Measurements from ENCODE around the gene CDC37L1.

The CDC37L1 gene

GRCh38 chr9:4669890-4670289 lies 9.5 kb upstream of the CDC37L1 start:
- no peak for DNase-seq

GRCh38 chr9:4670591-4670990 lies 8.8 kb upstream of the CDC37L1 start:
- no peak for DNase-seq

DNA sequence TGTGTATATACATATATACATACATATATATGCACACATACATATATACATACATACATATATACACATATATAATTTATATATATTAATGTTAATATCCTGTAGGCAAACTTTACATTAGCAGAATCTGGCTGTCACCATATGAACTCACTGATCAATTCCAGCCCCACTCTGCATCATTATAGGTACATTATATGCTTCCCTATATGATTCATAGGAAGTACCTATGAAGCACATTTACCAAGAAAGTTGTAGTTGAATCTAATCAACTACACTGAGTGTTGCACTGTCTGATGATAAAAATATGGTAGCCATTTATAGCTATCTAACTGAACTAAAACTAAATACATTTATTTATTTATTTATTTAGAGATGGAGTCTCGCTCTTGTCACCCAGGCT lies 7.6 kb upstream of the CDC37L1 start:
- DNase-seq: no peak

- DNase-seq: no peak
Measured at GRCh38 chr9:4674783-4675182, 4.6 kb upstream of the CDC37L1 start.

DNA sequence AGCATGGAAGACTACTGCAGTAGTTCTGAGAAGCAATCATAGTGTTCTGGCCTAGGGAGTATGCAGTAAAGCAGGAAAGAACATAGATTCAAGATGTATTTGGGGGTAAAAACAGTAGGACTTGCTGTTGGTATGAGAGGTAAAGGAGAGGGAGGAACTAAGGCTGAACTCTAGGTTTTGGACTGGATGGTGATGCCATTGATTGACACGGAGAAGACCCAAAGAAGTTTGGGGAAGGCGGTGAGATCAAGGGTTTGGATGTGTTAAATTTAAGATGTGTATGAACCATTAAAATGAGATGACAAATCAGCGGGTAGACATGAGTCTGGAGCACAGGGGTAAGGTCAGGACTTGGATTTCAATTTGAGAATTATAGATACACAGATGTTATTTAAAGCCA lies 2.0 kb upstream of the CDC37L1 start:
- DNase-seq: no peak

DNA sequence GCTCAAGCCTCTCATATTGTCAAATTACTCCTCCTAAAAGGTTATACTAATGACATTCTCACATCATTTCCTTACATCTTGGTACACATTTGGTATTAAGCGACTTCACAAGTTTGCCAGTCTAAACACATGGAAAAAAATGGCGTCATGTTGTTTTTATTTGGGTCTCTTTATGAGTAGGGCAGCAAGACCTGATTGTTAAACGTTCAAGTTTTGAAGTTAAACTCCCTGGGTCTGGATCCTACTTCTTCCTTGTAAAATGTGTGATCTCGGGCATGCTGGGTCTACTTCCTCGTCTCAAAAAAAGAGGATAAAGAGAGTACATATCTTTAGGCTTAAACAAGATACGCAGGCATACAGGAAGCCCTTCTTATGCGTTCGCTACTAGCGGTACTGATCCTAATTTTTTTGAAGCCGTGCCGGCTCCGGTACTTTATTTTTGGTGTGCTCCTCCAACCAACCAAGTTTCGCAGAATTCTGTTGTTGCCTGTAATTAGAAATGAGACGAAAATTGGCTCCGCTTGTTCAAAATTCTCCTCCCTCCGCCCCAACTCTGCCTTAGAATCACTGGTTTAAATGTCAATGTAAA lies 596 bp upstream of the CDC37L1 start:
- DNase-seq: no peak

DNA sequence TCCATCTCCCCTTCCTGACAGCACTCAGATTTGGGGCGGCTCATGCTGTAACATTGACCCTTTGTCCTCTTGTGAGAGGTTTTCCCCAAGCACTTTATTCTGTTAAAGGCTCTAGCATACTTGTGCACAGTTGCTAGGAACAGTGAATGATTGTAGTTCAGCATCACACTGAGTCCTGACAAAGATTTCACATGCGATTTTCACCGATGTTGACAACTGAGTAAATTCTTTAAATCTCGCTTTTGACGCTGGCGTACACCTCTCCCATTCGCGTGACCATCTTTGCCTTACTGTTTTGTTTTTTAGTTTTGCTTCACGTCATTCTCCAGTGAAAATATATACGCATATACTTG lies 780 bp downstream of the CDC37L1 start:
- no peak for DNase-seq

GRCh38 chr9:4680750-4681149 lies 1.4 kb downstream of the CDC37L1 start:
- no peak for DNase-seq

DNA sequence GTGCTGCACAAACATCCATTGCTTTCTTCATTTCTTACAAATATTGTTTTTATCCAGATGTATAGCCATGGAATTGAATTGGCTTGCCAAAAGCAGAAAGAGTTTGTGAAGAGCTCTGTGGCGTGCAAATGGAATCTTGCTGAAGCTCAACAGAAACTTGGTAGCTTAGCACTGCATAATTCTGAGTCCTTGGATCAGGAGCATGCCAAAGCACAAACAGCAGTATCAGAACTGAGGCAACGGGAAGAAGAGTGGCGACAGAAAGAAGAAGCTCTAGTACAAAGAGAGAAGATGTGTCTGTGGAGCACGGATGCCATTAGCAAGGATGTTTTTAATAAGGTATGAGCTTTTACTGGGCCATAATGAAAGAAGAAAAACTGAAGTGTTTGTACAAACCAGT lies 5.5 kb downstream of the CDC37L1 start:
- DNase-seq: no peak

DNA sequence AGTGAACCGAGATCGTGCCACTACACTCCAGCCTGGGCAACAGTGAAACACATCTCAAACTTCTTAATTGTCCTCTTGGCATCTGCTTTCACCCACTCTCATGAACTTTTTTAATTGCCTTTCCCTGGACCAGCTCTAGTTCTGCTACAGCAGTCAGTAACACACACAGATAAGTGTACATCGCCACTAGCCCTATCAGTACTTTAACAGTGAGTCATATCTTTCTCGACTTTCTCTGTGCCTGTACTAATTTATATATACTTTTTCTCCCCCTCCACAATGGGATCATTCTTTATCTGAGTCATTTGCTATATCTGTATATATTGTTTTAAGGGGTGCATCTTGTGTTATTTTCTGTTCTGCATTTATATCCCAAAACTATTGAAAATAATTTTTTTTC lies 6.7 kb downstream of the CDC37L1 start:
- no peak for DNase-seq

- DNase-seq: no peak
Measured at GRCh38 chr9:4686584-4686983, 7.2 kb downstream of the CDC37L1 start.

GRCh38 chr9:4689021-4689420 lies 9.7 kb downstream of the CDC37L1 start:
- no peak for DNase-seq

- DNase-seq: no peak
Measured at GRCh38 chr9:4689687-4690104, 10.3 kb downstream of the CDC37L1 start.

GRCh38 chr9:4690144-4690543 lies 10.8 kb downstream of the CDC37L1 start:
- DNase-seq: no peak

DNA sequence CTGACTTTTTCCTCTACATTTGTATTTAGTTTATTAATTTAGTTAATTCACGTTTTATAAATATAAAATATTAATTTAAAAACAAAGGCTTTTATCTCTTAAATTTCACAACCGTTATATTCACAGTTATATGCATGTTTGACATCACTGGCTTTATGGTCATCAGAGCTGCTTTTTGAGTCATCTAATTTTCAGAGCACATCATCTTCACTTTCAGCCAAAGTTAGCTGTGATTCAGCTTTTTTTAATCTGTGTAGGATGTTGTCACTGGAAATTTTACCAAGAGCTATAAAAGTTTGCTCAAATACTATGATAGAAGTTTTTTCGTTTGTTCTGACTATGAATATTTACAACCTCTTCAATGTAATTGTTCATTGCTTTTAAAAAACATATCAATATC lies 12.4 kb downstream of the CDC37L1 start:
- DNase-seq: no peak

DNA sequence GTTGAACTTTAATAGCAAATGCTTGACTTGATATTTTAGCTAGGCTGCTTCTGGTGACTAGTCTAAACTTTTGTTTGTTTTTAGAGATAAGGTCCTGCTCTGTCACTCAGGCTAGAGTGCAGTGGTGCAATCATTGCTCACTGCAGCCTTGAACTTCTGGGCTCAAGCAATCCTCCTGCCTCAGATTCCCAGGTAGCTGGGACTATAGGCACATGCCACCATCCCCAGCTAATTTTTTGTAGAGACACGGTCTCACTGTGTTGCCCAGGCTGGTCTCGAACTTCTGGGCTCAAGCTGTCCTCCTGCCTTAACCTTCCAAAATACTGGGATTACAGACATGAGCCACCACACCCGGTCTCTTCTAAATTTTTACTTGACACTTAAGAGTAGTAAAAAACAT lies 20.7 kb downstream of the CDC37L1 start:
- no peak for DNase-seq

GRCh38 chr9:4700932-4701331 lies 21.6 kb downstream of the CDC37L1 start:
- no peak for DNase-seq

- DNase-seq: no peak
Measured at GRCh38 chr9:4701526-4701925, 22.2 kb downstream of the CDC37L1 start.

DNA sequence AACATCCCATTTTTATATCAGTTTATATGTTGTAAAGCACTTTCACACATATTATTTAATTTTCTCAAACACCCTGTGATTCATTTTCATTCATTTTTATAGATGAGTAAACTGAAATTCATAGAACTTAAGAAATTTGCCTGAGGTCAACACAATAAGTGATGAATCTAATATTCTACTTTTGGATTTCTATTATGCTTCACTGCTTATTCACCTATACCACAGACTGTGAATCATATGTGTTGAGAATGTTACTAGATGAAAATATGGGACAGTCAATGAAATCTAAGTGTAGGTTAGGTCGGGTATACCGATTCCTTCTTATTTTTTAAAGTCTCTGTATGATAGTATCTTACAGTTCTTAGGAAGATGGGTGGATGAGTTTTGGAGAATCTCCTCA lies 24.8 kb downstream of the CDC37L1 start:
- DNase-seq: no peak

DNA sequence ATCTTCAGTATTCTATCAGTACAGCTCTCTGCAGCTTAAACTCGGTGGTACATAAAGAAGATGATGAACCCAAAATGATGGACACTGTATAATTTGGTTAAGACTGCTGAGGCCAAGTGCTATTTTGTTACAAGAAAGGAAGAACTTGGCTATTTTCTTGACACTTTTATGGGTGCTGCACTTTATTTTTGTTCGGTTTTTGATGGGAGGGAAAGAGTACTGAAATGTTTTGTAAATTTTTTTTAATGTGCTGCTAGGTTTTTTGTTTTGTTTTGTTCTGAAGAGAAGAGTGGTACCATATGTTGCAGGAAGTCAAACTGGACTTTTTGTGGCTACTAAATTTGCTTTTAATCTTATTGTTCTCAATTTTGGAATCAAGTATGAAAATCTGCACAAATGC lies 26.7 kb downstream of the CDC37L1 start:
- DNase-seq: no peak

- DNase-seq: no peak
Measured at GRCh38 chr9:4706971-4707622, 27.7 kb downstream of the CDC37L1 start.

DNA sequence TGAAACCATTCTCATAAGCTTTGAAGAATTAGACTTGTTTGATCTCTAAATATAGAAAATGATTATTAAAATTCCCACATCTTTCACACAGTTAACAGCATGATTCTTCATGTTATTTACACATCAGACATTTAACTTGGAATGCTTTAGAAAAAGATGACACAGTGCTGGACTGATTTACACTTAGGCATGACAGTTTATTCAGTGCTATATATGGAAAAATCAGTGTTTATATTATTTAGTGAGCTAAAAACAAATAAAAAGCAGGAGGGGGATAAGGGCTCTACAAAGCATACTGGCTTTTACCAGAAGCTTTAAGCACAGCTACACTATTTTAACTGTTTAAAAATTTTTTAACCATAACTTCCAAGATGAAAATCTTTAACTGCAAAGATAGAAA lies 30.0 kb downstream of the CDC37L1 start:
- no peak for DNase-seq

- DNase-seq: no peak
Measured at GRCh38 chr9:4713849-4714248, 34.5 kb downstream of the CDC37L1 start.

GRCh38 chr9:4714266-4715016 lies 35.1 kb downstream of the CDC37L1 start:
- DNase-seq: no peak

GRCh38 chr9:4716163-4716562 lies 36.8 kb downstream of the CDC37L1 start:
- DNase-seq: no peak

Data from 8988T (cell line).